HepG2 (cell line): Measurements from ENCODE around the gene KRT3. TPM values are rescaled to one million over a fixed set of nuclear protein-coding genes. Genes with fewer than 3 reads are reported as not detected.
"Not testable (repeated sequence)": the region's sequence is repeated elsewhere in the genome, so short reads cannot be mapped to it uniquely, and the experiment has no call there.

Experiments
- ATAC-seq: fragments of 200-7000 bp; cut with Tn5 transposase; 3 replicates; pipeline ENCODE4 v1.9.1; 2020; ENCODE audit warnings: mild to moderate bottlenecking, moderate library complexity
- BruUV-seq: library from RNA; stranded (reverse); fragments of 400-500 nt; replicated peaks from 2 replicates; lab custom pipeline; 2021; lab: Mats Ljungman, UMichigan
- CTCF ChIA-PET: fragments of 300-600 bp; formaldehyde crosslinking; extraction: SDS; loops from one replicate; lab custom pipeline; 2021; ENCODE audit warnings: low total read pairs, inconsistent platforms, low intra/inter-chr PET ratio; lab: Yijun Ruan, JAX
- POLR2A ChIA-PET: fragments of 350-600 bp; sonication (Branson Sonifier 250); formaldehyde crosslinking; loops from one replicate; lab custom pipeline; 2020; ENCODE audit warnings: antibody characterized with exemption, inconsistent platforms; lab: Yijun Ruan, JAX
- DNase-seq: peaks from one replicate; pipeline ENCODE4 v3.0.0-alpha.2; 2015; ENCODE audit warnings: low spot score
- FAIRE-seq: peaks from 3 replicates; lab custom pipeline; 2011; peaks lifted over from hg19 to GRCh38; lab: Jason Lieb, UNC
- H2AFZ ChIP-seq: one replicate; pipeline ENCODE4 v1.6.1; 2011; ENCODE audit warnings: low read length, inconsistent platforms
- H3K27ac ChIP-seq: fragments of 300-600 bp; 3 replicates; pipeline ENCODE4 v1.8.0; 2011; ENCODE audit warnings: mixed run types, mild to moderate bottlenecking, mixed read lengths, low read length, inconsistent platforms; ENCODE audit not compliant: insufficient read depth; ENCODE audit errors: extremely low read length
- H3K27me3 ChIP-seq, 2 experiments: fragments of 200-600 bp in 1 of 2; 2 replicates in 1 of 2; 3 replicates in 1 of 2; pipeline versions ENCODE4 v1.6.0 to v1.8.0; 2011; ENCODE audit warnings: low read length in 2 of 2, mild to moderate bottlenecking in 2 of 2, moderate library complexity in 2 of 2, inconsistent platforms in 1 of 2; ENCODE audit not compliant: insufficient read depth in 2 of 2, control insufficient read depth in 1 of 2
- H3K36me3 ChIP-seq, 2 experiments: fragments of 200-600 bp in 1 of 2; replicated peaks in 1 of 2; 2 replicates in 1 of 2; 3 replicates in 1 of 2; pipeline versions ENCODE4 v1.5.1 to v1.8.0; 2011; ENCODE audit warnings: low read length in 2 of 2, inconsistent platforms in 1 of 2; ENCODE audit not compliant: insufficient read depth in 2 of 2, control insufficient read depth in 1 of 2
- H3K4me1 ChIP-seq: 2 replicates; pipeline ENCODE4 v1.5.1; 2012; ENCODE audit warnings: low read length, inconsistent platforms; ENCODE audit not compliant: insufficient read depth
- H3K4me2 ChIP-seq: 2 replicates; pipeline ENCODE4 v1.6.0; 2011; ENCODE audit warnings: low read depth, low read length, inconsistent platforms
- H3K4me3 ChIP-seq, 3 experiments: fragments of 200-600 bp in 1 of 3; sonication (generic), shearing (Covaris generic) in 1 of 3; replicated peaks in 1 of 3; 2 replicates each; pipeline ENCODE4 v1.5.1; 2011 to 2016; ENCODE audit warnings: low read length in 3 of 3, inconsistent platforms in 2 of 3, low read depth in 2 of 3, mild to moderate bottlenecking in 2 of 3, control low read depth in 1 of 3, mixed read lengths in 1 of 3; ENCODE audit not compliant: insufficient read depth in 1 of 3
- H3K79me2 ChIP-seq: one replicate; pipeline ENCODE4 v1.6.1; 2011; ENCODE audit warnings: low read length, inconsistent platforms; ENCODE audit not compliant: insufficient read depth
- H3K9ac ChIP-seq: 2 replicates; pipeline ENCODE4 v1.6.0; 2011; ENCODE audit warnings: mild to moderate bottlenecking, low read depth, low read length, inconsistent platforms; ENCODE audit not compliant: insufficient read depth
- H3K9me3 ChIP-seq: 2 replicates; pipeline ENCODE4 v1.5.1; 2012; ENCODE audit warnings: mild to moderate bottlenecking, low read length
- H4K20me1 ChIP-seq: 2 replicates; pipeline ENCODE4 v1.6.0; 2011; ENCODE audit warnings: inconsistent platforms, mild to moderate bottlenecking, low read length, moderate library complexity; ENCODE audit not compliant: insufficient read depth
- CSRNP2 ChIP-seq: sonication (generic); formaldehyde crosslinking; conservative IDR thresholded peaks from 2 replicates; pipeline ENCODE4 v1.8.0; 2022; ENCODE audit warnings: low read depth, missing genetic modification reagents
- GATAD2A ChIP-seq: IDR thresholded peaks from 2 replicates; pipeline ENCODE4 v1.6.1; 2016
- JUN ChIP-seq: sonication (generic); formaldehyde crosslinking; IDR thresholded peaks from 2 replicates; pipeline ENCODE4 v1.4.0; 2020; ENCODE audit warnings: mild to moderate bottlenecking, missing genetic modification reagents
- KDM2A ChIP-seq: sonication (generic); formaldehyde crosslinking; IDR thresholded peaks from 2 replicates; pipeline ENCODE4 v1.4.0; 2020; ENCODE audit warnings: low read depth, missing genetic modification reagents, borderline replicate concordance
- ZNF121 ChIP-seq: sonication (generic); formaldehyde crosslinking; IDR thresholded peaks from 2 replicates; pipeline ENCODE4 v1.5.0; 2020; ENCODE audit warnings: mild to moderate bottlenecking, missing genetic modification reagents
- ZSCAN21 ChIP-seq: sonication (generic); formaldehyde crosslinking; IDR thresholded peaks from 2 replicates; pipeline ENCODE4 v1.8.0; 2022; ENCODE audit warnings: mild to moderate bottlenecking, missing genetic modification reagents, moderate library complexity, borderline replicate concordance
- WGBS: methylation state at CpG from one replicate; pipeline ENCODE4 v1.1.6; 2017; ENCODE audit warnings: low lambda C conversion rate; 5-methylcytosine and 5-hydroxymethylcytosine counted together
- in situ Hi-C: cut with HindIII; loops from 2 replicates; pipeline ENCODE4 v1.10.0; 2017; ENCODE audit warnings: low pct_unique_long_range_greater_than_20kb; ENCODE audit not compliant: extremely low pct_ligation_motif_present
- intact Hi-C: fragments of 100-400 bp; cut with micrococcal nuclease; formaldehyde crosslinking; loops from one replicate; pipeline ENCODE4 v1.10.0; 2022; ENCODE audit not compliant: unreplicated experiment
- polyA plus RNA-seq, 8 experiments: library from polyadenylated mRNA; depleted of rRNA in 3 of 8; stranded (reverse) in 7 of 8; unstranded in 1 of 8; fragments of >200 nt; fragmentation: Illumina TruSeq in 4 of 8; extraction: Trizol in 4 of 8; gene quantifications; 2 replicates each; pipeline versions ENCODE4 v1.2.1 to v1.2.3, GENCODE V29; 2011 to 2016; ENCODE audit warnings: low read depth in 4 of 8, missing spikeins in 1 of 8, mixed read lengths in 1 of 8; ENCODE audit not compliant: insufficient read depth in 1 of 8
- total RNA-seq, 5 experiments: library from RNA; depleted of rRNA; stranded (reverse); fragments of >200 nt; fragmentation: Illumina TruSeq; extraction: Trizol; gene quantifications; 2 replicates each; pipeline ENCODE4 v1.2.3, GENCODE V29; 2016; ENCODE audit warnings: low read depth in 1 of 5

Gene KRT3
- total and polyA plus RNA-seq, 2 of the 13 experiments (the other 11 are each of a cell fraction or from before 2014, with no cell fraction given), result not detected

GRCh38 chr12:52796429-52796794, 495 bp upstream of the KRT3 start:
- no peak overlapping the region for H3K27ac ChIP-seq
- POLR2A ChIA-PET, result no interaction called here
- peaks cover 0 to 18% of the 10 kb centered on the region in 2 experiments; a peak in 3 of 5 replicates for H3K27me3 ChIP-seq
- H3K9me3 ChIP-seq, result no peaks in the 10 kb centered on the region
- no peak overlapping the region for H3K9ac ChIP-seq
- no peaks in the 10 kb centered on the region for H4K20me1 ChIP-seq
- BruUV-seq, result no TSS peak
- no peak overlapping the region for H3K4me2 ChIP-seq
- no peaks in the 10 kb centered on the region for H3K36me3 ChIP-seq
- in situ Hi-C loops, result no loop called here
- no peak for ATAC-seq
- H3K79me2 ChIP-seq, result no peaks in the 10 kb centered on the region
- TF ChIP-seq ZNF121 (CRISPR knock-in tag), result no peak
- no peak for TF ChIP-seq KDM2A (CRISPR knock-in tag)
- TF ChIP-seq JUN (CRISPR knock-in tag), result no peak
- TF ChIP-seq CSRNP2 (CRISPR knock-in tag), result no peak
- no peak for TF ChIP-seq GATAD2A (CRISPR knock-in tag)
- TF ChIP-seq ZSCAN21 (CRISPR knock-in tag), result no peak
- TF ChIP-seq, all 625 proteins: peak for 0
- H2AFZ ChIP-seq, result no peak overlapping the region
- CTCF ChIA-PET, result no interaction called here
- intact Hi-C loops, result no loop called here
- no peak for FAIRE-seq
- WGBS, result 55% methylated on average over 2 of the region's 3 CpGs
- H3K4me3 ChIP-seq, result no peak overlapping the region
- DNase-seq, result no peak
- no peaks in the 10 kb centered on the region for H3K4me1 ChIP-seq

GRCh38 chr12:52795332-52795674, 614 bp downstream of the KRT3 start:
- DNase-seq, H3K4me3 ChIP-seq, CTCF ChIA-PET, H3K4me1 ChIP-seq, in situ Hi-C loops, H4K20me1 ChIP-seq, BruUV-seq, H3K36me3 ChIP-seq, POLR2A ChIA-PET, FAIRE-seq, H3K9ac ChIP-seq, H3K79me2 ChIP-seq, H3K27ac ChIP-seq, H3K4me2 ChIP-seq, intact Hi-C loops, H2AFZ ChIP-seq, H3K9me3 ChIP-seq, ATAC-seq: not testable (repeated sequence)
- H3K27me3 ChIP-seq, result peaks cover under 1 to 28% of the 10 kb centered on the region in 2 experiments; a peak in 3 of 5 replicates
- WGBS, result 20% methylated on average over 1 of the region's 2 CpGs
